ENCODE data around the gene HES2.
A peak's percentile ranks its signal among the peaks of the same experiment; 100 is the strongest.

Gene HES2

DNA sequence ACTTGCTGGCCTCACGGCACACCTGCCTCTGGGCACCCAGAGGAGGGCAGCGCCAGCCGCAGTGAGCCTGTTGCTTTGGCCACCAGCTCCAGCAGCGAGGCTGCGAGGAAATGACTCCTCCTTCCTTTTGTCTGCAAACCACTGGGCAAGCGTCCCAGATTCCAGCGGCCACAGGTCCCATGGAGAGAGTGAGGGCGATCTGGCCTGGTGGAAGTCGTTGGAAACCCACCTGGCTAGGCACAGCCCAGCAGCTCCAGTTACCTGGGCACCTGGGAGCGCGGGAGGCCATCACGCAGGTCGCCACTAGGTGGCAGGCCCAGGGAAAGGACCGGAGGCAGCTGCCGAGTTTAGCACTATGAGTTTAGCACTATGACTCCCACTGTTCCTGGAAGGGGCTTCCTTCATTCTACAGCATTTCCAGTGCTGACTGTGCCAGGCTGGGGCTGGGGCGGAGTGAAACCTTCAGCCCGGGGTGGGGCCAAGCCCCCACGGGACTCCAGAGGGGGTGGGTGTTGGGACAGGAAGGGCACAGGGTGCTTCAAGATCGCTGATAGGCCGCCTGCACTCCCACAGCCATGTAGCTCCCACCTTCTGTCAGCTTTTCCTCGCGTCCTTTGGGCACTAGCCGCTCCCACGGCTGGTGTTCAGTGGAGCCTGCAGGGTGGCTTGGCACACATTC is 3.7 kb upstream of the HES2 start:
- no peak overlapping the region for H3K4me3 ChIP-seq (replicated peaks in 1 of 2; ENCODE audit: low read depth in 2 of 2, low read length in 2 of 2)
- DNase-seq (ENCODE audit: low read depth in 2 of 2) = peak; percentile 63 to 76
- TF ChIP-seq, protein P1, sequence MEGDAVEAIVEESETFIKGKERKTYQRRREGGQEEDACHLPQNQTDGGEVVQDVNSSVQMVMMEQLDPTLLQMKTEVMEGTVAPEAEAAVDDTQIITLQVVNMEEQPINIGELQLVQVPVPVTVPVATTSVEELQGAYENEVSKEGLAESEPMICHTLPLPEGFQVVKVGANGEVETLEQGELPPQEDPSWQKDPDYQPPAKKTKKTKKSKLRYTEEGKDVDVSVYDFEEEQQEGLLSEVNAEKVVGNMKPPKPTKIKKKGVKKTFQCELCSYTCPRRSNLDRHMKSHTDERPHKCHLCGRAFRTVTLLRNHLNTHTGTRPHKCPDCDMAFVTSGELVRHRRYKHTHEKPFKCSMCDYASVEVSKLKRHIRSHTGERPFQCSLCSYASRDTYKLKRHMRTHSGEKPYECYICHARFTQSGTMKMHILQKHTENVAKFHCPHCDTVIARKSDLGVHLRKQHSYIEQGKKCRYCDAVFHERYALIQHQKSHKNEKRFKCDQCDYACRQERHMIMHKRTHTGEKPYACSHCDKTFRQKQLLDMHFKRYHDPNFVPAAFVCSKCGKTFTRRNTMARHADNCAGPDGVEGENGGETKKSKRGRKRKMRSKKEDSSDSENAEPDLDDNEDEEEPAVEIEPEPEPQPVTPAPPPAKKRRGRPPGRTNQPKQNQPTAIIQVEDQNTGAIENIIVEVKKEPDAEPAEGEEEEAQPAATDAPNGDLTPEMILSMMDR (IDR thresholded peaks at IDR 0.05; ENCODE audit: low read depth, low read length) = peak; percentile 54

DNA sequence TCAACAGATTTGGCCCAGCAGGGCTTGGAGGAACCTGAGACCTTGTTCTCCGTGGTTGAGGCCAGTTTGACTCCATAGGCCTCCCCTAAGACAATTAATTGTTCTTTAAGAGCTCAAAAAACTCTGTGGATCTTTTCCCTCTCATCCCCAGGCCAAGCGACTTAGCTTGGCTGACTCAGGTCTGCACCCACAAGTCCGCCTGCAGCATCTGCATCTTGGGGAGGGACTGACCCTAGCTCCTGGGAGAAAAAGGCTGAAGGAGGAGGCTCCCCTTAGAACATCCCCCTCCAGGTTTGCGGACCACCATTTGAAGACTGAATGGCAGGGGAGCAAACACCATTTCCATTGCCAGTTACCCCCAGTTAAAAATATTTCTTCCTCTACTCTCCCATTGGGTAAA is 1.5 kb upstream of the HES2 start:
- no peak for DNase-seq (ENCODE audit: low read depth in 2 of 2)
- H3K4me3 ChIP-seq (replicated peaks in 1 of 2; ENCODE audit: low read depth in 2 of 2, low read length in 2 of 2) = no peak overlapping the region
- TF ChIP-seq, protein P1 (IDR thresholded peaks at IDR 0.05; ENCODE audit: low read depth, low read length) = no peak

DNA sequence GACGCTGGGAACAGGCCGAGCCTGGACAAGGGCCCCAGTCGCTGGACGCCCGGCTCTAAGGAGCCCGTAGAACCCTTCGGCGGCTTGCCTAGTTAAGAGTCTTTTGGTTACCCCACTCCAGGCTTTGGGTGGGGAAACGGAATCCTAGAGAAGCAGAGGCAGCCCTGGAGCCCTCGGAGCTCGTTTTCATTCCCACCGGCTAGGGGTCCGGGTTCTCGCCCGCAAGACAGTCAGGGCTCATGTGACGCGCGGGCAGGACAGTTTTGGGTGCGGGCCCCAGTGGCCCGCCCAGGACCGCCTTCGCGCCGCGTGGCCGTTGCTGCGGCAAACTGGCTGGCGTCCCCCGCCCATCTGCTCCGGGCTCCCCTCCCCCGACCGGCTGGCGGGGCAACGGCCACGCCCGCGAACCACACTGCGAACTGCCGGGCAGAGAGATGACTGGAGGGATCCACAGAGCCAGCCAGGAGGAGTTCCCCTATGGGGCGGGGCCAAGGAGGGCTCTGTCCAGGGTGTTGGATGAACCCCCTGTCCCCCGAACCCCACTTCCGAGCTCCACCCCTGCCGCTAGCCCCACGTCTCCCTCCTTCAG is 829 bp upstream of the HES2 start:
- no peak for DNase-seq (ENCODE audit: low read depth in 2 of 2)
- H3K4me3 ChIP-seq (replicated peaks in 1 of 2; ENCODE audit: low read depth in 2 of 2, low read length in 2 of 2) = no peak overlapping the region
- TF ChIP-seq, protein P1 (IDR thresholded peaks at IDR 0.05; ENCODE audit: low read depth, low read length) = no peak

DNA sequence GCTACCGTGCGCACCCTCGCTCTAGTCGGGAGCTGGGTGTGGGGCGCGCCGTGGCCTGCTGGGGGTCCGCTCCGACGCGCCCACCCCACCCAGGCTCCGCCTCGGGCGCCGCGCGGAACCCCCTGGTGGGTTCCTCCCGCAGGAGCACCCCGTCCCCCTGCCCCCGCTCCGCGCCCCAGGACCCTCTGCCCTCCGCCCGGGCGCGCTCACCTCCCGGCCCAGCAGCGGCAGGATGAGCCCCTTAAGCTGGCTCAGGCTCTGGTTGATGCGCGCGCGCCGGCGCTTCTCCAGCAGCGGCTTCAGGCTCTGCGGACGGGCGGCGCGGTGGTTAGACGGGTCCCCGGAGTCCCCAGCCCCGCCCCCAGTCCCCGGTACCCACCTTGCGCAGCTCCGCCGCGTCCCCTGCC is 319 bp downstream of the HES2 start:
- H3K4me3 ChIP-seq (replicated peaks in 1 of 2; ENCODE audit: low read depth in 2 of 2, low read length in 2 of 2) = peak overlapping the region; percentile 11 to 45
- TF ChIP-seq, protein P1 (IDR thresholded peaks at IDR 0.05; ENCODE audit: low read depth, low read length) = no peak
- no peak for DNase-seq (ENCODE audit: low read depth in 2 of 2)

DNA sequence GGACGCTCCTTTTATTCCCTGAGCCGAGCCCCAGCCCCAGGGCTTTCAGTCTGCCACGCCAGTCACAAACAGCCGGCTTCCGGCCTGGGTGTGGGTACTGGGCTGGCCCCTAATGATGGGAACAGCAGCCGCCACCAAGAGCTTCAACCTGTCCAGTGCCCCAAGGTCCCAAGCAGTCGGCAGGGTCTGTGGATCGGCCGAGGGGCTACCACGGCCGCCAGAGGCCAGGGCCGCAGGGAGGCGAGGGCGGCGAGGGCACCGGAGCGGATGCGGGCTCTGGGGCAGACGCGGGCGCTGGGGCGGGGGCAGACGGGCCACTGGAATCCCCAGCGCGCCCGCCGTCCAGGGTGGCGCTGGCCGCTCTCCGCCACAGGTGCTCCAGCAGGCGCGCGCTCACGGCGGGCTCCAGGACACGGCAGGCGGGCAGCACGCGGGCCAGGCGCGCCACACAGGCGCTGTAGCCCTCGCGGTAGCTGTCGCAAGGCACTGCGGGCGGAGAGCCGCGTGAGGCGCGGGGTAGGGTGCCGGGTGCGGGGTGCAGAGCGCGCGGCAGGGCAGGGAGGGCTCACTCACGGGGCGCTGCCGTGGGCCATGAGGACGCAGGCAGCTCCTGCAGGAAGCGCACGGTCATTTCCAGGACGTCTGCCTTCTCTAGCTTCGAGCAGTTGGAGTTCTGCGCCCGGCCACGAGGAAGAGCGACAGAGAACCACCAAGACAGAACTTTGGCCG is 887 bp downstream of the HES2 start:
- DNase-seq (ENCODE audit: low read depth in 2 of 2) = no peak
- peak overlapping the region in 1 of 2 donors; percentile 45 for H3K4me3 ChIP-seq (replicated peaks in 1 of 2; ENCODE audit: low read depth in 2 of 2, low read length in 2 of 2)
- TF ChIP-seq, protein P1 (IDR thresholded peaks at IDR 0.05; ENCODE audit: low read depth, low read length) = no peak

DNA sequence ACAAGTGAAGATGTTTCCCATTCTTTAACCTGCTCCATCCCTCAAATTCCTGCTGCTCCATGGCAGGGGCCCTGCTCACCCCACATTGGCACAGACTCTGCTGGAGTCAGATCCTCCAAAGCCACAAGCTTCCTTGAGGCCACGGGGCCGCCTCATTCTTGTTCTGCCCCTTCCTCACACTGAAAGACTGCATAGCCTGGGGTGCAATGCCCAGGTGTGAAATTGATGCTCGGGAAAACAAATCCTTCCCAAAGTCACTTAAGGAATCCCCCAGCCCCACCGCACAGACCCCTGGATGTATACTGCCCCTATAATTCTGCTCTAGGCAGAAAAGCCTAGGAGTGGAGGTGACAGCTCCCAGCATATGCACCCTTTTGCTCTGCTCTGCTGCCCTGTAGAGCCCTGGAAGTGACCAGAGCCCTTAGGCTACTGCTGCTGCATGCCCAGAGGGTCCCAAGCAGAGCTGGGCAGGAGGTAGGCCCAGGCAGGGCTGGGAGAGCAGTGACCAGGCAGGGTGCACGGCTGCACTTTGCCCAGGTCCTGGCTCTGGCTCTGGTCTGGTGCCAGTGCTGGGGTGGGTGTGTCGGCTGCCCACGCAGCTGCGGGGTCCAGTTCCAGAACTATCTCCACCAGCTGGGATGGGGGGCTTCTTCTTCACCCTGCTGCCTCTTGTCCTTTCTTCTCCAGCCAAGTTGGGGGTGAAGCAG is 1.6 kb downstream of the HES2 start:
- TF ChIP-seq, protein P1 (IDR thresholded peaks at IDR 0.05; ENCODE audit: low read depth, low read length) = no peak
- DNase-seq (ENCODE audit: low read depth in 2 of 2) = no peak
- no peak overlapping the region for H3K4me3 ChIP-seq (replicated peaks in 1 of 2; ENCODE audit: low read depth in 2 of 2, low read length in 2 of 2)

Measured in cardiac fibroblast (primary cell).